Measurements from ENCODE around the gene SORCS2. TPM values are rescaled to one million over a fixed set of nuclear protein-coding genes. Genes with fewer than 3 reads are reported as not detected.

Gene SORCS2
- total and polyA plus RNA-seq, 2 of the 8 experiments (the other 6 are each of a cell fraction or from before 2014, with no cell fraction given) = 0.36 to 1.8 TPM

DNA sequence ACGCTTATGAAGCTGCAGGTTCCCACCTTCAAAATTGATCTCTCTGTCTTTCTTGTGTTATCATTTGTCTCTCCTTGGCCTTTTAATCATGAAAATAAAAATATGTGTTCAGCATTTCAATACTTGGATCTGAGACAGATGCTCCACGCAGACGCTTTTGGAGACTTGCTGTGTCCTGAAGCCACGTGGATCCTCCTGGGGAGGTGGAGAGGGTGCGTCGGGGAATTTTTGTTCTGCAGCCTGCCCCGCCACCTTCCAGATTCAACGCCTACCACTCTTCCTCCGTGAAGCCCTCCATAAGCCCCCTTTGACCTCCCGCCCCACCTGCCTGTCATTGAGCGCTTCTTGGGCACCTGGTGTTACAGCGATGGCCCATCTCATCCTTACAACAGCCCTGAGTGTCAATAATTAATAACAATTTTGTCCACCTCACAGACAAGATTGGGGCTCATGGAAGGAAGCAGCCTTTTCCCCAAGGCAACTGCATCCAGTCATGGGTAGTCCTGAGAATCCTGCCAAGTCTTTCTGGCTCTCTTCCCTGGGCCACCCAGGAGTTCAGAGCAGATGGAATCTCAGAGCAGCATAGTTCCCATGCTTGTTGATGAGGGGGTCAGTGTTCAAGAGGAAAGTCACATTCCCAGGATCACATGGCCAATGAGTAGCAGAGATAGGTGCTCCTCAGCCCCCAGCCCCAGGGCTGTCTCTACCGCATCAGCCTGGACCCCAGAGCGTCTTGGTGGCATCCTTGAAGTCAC is 415.0 kb downstream of the SORCS2 start (continued):
- TF ChIP-seq, protein P1, sequence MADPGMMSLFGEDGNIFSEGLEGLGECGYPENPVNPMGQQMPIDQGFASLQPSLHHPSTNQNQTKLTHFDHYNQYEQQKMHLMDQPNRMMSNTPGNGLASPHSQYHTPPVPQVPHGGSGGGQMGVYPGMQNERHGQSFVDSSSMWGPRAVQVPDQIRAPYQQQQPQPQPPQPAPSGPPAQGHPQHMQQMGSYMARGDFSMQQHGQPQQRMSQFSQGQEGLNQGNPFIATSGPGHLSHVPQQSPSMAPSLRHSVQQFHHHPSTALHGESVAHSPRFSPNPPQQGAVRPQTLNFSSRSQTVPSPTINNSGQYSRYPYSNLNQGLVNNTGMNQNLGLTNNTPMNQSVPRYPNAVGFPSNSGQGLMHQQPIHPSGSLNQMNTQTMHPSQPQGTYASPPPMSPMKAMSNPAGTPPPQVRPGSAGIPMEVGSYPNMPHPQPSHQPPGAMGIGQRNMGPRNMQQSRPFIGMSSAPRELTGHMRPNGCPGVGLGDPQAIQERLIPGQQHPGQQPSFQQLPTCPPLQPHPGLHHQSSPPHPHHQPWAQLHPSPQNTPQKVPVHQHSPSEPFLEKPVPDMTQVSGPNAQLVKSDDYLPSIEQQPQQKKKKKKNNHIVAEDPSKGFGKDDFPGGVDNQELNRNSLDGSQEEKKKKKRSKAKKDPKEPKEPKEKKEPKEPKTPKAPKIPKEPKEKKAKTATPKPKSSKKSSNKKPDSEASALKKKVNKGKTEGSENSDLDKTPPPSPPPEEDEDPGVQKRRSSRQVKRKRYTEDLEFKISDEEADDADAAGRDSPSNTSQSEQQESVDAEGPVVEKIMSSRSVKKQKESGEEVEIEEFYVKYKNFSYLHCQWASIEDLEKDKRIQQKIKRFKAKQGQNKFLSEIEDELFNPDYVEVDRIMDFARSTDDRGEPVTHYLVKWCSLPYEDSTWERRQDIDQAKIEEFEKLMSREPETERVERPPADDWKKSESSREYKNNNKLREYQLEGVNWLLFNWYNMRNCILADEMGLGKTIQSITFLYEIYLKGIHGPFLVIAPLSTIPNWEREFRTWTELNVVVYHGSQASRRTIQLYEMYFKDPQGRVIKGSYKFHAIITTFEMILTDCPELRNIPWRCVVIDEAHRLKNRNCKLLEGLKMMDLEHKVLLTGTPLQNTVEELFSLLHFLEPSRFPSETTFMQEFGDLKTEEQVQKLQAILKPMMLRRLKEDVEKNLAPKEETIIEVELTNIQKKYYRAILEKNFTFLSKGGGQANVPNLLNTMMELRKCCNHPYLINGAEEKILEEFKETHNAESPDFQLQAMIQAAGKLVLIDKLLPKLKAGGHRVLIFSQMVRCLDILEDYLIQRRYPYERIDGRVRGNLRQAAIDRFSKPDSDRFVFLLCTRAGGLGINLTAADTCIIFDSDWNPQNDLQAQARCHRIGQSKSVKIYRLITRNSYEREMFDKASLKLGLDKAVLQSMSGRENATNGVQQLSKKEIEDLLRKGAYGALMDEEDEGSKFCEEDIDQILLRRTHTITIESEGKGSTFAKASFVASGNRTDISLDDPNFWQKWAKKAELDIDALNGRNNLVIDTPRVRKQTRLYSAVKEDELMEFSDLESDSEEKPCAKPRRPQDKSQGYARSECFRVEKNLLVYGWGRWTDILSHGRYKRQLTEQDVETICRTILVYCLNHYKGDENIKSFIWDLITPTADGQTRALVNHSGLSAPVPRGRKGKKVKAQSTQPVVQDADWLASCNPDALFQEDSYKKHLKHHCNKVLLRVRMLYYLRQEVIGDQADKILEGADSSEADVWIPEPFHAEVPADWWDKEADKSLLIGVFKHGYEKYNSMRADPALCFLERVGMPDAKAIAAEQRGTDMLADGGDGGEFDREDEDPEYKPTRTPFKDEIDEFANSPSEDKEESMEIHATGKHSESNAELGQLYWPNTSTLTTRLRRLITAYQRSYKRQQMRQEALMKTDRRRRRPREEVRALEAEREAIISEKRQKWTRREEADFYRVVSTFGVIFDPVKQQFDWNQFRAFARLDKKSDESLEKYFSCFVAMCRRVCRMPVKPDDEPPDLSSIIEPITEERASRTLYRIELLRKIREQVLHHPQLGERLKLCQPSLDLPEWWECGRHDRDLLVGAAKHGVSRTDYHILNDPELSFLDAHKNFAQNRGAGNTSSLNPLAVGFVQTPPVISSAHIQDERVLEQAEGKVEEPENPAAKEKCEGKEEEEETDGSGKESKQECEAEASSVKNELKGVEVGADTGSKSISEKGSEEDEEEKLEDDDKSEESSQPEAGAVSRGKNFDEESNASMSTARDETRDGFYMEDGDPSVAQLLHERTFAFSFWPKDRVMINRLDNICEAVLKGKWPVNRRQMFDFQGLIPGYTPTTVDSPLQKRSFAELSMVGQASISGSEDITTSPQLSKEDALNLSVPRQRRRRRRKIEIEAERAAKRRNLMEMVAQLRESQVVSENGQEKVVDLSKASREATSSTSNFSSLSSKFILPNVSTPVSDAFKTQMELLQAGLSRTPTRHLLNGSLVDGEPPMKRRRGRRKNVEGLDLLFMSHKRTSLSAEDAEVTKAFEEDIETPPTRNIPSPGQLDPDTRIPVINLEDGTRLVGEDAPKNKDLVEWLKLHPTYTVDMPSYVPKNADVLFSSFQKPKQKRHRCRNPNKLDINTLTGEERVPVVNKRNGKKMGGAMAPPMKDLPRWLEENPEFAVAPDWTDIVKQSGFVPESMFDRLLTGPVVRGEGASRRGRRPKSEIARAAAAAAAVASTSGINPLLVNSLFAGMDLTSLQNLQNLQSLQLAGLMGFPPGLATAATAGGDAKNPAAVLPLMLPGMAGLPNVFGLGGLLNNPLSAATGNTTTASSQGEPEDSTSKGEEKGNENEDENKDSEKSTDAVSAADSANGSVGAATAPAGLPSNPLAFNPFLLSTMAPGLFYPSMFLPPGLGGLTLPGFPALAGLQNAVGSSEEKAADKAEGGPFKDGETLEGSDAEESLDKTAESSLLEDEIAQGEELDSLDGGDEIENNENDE (IDR thresholded peaks at IDR 0.05; ENCODE audit: insufficient replicate concordance, low read length) = no peak
- TF ChIP-seq SP4 (IDR thresholded peaks at IDR 0.05; ENCODE audit: low read length) = no peak
